Mammary epithelial cell (primary cell): ENCODE measurements around the gene NBPF20.
"Not testable (repeated sequence)": the region's sequence is repeated elsewhere in the genome, so short reads cannot be mapped to it uniquely, and the experiment has no call there.

Source experiments
- CTCF ChIP-seq, 2 donors: IDR thresholded peaks in 1 of 2; conservative IDR thresholded peaks in 1 of 2; 2 replicates each; pipeline ENCODE4 v1.5.1; 2011 to 2012; ENCODE audit warnings: inconsistent platforms in 2 of 2, low read length in 2 of 2, mild to moderate bottlenecking in 2 of 2, control low read depth in 1 of 2, low read depth in 1 of 2; ENCODE audit not compliant: insufficient read depth in 1 of 2; ENCODE audit errors: extremely low read depth in 1 of 2
- EZH2 ChIP-seq: IDR thresholded peaks from 2 replicates; pipeline ENCODE4 v1.6.1; 2012; ENCODE audit warnings: low read length, inconsistent platforms, borderline replicate concordance

- not testable (repeated sequence) for TF ChIP-seq CTCF (conservative IDR thresholded peaks at IDR 0.05 in 1 of 2, IDR thresholded peaks at IDR 0.05 in 1 of 2; ENCODE audit: extremely low read depth in 1 of 2, insufficient read depth in 1 of 2, low read depth in 1 of 2, low read length in 2 of 2); EZH2
Measured at GRCh38 chr1:145454824-145455177, 29.4 kb upstream of the NBPF20 start.
